CD4-positive, alpha-beta T cell treated with Interleukin-6 for 4 hours (primary cell): ENCODE data around the gene COL28A1.

Source experiments
- DNase-seq: peaks from one replicate; pipeline ENCODE4 v3.0.0-alpha.2; 2020; ENCODE audit warnings: mixed read lengths

The COL28A1 gene

DNA sequence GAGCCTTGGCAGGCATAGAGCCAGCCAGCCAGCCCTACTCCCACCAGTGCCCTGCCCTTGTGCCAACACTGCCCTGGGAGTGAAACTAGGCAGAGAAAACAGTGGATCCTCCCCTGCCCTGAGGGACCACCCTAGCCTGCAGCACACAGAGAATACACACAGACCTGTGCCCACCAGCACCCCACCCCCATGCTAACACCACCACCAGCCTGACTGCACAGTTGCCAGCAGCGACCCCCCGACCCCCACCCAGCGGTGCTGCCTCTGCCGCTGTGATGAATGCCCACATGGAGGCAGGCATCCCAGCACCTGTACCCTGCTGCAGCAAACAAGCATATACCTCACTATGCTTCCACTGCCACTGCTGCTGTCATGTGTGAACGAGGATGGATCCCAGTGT lies 21.6 kb upstream of the COL28A1 start:
- DNase-seq = no peak

DNA sequence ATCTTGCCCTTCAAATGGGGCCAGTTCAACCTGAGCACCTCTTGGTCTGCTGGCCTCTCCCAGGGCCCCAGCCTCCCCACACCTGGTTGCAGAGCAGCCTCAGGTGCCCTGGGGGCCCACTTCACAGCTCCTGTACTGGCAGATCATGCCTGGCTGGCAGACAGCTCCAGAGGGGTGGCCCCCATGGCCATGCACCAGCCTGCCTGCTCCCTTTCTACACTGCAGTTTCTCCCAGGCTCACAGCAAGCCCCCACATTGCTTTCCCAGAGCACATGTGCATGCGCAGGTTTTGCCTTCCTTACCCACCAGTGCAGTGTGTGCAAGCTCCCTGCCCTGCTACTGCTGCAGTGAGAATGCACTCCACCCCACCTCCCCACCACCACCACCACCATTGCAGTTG lies 21.2 kb upstream of the COL28A1 start:
- DNase-seq = no peak

DNA sequence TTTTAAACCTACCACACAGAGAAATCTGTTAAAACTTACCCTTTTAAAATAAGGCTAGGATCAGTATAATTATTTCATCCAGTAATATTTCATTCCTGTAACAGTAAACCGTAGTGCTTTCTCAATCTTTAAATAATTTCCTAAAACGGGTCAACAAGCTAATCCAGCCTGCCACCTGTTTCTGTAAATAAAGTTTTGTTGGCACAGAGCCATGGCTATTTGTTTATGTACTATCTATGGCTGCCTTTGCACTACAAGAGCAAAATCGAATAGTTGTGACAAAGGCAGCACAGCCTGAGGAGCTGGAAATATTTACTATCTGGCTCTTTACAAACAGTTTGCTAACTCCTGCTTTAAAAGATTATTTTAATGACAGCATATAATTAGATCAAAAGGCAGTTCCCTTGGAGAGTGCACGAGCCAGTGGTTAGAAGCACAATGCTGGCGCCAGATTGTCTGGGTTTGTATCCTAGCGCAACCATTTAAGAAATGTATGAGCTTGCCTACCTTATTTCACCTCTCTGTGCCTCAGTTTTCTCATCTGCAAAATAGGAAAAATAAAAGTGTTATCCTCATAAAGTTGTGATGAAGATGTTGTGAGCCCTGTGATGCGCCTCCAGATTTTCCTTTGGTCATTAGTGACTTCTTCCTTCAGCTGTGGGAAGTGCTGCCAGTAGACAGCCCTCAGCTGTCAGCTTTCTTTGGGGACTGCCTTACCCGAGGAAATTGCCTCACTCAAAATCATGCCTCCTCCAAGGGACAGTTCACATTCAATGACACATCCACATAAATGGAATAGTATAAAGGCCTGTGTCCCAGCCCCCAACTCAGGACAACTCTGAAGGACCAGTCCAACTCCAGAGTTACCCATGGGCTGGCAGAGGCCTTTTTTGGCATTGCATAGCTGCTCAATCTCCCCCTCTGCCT lies 19.2 kb upstream of the COL28A1 start:
- no peak for DNase-seq

DNA sequence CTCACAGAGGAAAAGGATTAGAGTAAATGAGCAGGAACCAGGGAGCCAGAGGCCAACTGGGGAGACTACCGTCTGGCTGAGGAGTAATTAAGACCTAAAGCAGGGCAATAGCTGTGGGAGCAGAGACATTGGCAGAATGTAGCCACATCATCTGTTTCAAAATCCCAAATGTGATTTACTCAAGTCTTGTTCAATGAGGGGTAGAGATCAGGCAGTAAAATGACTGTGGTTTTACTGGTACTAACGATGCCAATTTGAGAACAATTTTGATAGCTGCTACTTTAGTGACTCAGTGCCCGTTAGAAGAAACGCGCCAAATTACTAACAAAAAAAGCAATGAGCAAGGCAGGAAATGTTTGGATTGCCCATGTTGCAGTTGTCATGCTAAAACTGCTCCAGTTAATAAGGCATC lies 18.4 kb upstream of the COL28A1 start:
- DNase-seq = no peak

DNA sequence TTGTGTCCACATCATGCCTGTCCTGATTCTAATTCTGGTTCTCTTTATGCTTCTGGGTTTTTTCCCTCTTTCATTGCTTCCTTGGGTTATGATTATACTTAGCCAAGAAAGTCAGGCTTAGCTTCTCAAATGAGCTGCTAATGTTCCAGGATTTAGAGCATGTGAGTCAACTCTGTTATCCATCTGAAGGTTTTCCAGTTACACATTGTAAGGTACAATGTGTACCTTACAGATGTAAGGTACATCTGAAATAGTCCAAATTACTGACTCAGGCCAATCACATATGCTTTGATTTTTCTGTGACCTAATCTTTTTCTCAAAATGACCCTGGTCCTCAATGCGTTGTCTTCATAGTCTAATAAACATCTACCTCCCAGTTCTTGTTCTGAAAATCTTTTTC lies 17.7 kb upstream of the COL28A1 start:
- DNase-seq = no peak

DNA sequence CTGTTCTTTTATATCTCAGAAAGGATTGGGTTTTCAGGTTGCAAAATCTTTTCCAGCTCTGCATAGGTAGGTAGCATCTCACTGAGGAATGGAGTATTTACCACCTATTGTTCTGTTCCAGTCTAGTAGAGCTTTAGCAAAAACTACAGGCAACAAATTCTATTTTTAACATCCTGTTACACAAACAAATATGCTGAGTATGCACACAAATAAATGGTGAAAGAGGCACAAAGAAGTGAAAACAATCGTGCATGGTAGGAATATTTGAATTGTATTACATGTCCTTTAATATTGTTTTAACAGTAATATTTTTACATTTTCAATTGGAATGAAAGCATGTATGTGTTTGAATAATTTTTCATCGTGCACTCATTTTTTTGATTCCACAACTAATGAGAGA lies 16.5 kb upstream of the COL28A1 start:
- DNase-seq = no peak

DNA sequence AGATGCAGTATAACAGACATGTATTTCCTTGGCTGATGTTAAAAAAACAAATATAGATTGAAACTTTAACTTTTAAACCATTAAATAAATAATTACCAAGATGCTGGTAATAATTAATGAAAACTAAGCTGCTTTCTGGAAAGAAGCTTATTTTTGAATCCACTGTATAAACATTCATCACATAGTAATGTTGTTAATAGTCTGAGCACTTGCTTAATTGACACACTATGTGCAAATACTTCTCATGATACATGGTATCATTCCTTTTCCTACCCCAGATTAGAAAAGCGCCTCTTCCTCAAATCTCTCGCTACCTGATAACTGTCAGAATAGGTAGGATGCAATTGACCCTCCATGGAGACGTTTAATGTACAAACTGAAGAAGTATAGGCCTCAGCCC lies 15.0 kb upstream of the COL28A1 start:
- no peak for DNase-seq

DNA sequence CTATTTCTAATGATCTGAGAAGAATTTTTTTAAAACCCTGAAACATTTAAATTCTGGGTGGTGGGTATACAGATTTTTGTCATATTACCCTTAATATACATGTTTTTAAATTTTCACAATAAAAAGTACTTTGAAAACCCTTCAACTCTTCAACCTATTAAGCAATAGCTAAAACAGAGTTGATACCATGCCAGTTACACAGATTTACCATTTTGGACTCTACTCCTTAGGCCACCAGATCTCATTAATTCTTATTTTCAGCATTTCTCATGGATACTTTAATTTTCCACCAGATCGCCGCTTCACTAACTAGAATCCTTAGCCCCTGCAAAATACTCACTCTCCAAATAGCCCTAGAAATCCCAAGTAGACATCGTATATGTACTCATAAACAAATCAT lies 12.7 kb upstream of the COL28A1 start:
- DNase-seq = no peak

DNA sequence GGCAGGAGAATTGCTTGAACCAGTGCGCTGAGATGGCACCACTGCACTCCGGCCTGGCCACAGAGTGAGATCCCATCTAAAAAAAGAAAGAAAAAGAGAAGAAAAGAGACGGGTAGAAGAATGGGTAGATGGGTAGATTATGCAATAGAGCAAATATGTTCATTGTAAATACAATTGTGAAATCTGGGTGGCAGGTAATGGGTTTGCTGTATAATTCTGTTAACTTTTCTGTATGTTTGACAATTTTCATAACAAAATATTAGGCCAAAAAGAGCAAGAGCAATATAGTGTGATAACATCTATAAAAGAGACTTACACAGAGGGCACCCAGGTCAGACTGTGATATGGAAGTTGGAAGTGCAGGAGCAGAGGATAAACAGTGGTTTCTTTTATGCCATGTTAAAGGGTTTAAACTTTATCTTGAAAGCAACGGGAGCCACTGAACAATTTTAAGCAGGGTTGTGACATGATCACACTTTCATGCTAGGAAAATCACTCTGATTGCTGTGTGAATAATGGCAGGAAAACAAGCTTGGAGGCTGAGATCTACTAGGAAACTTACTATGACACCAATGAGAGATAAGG lies 6.7 kb upstream of the COL28A1 start:
- DNase-seq = no peak

DNA sequence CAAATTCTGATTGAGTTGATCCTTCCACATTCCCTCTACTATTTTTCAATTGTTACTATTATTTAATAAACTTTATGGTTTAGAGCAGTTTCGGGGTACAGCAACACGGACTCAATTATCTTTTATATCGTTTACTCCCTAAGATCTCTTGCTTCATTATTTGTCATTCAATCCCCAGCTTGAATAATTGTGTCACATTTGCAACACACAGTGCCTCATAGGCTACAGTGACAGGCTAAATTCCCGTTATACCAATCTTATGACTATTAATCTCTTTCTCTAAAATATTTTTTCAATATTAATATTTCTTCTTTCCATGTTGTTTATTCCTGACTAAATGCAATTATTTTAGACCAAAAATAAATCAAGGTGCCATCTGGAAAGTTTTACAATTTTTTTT lies 4.0 kb upstream of the COL28A1 start:
- no peak for DNase-seq

DNA sequence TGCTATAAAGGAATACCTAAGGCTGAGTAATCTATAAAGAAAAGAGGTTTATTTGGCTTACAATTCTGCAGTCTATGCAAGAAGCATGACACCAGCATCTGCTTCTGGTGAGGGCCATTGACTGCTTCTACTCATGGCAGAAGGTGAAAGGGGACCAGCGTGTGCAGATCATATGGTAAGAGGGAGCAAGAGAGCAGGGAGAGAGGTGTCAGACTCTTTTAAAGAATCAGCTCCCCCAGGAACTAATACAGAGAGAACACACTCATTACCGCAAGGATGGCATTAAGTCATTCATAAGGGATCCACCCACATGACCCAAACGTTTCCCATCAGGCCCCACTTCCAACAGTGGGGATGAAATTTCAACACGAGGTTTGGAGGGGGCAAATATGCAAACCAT lies 3.5 kb upstream of the COL28A1 start:
- no peak for DNase-seq

DNA sequence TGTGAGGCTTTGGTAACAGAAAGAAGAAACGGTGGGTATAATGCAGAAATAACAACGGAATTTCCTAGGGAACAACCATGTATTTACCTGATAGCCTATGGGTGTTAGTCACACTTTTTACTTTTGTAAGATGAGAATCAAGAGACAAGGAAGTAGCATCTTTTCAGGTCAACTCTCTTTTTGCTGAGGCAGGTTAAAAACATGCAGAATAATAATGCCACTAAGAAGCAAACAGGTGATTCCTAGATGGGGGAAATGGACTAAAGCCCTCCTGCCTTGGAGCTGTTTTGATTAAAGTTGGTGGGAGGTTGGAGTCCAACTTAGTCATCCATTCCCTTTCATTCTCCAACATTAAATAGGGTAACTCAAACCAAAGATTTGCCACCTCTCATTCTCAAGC lies 2.0 kb upstream of the COL28A1 start:
- DNase-seq = no peak

DNA sequence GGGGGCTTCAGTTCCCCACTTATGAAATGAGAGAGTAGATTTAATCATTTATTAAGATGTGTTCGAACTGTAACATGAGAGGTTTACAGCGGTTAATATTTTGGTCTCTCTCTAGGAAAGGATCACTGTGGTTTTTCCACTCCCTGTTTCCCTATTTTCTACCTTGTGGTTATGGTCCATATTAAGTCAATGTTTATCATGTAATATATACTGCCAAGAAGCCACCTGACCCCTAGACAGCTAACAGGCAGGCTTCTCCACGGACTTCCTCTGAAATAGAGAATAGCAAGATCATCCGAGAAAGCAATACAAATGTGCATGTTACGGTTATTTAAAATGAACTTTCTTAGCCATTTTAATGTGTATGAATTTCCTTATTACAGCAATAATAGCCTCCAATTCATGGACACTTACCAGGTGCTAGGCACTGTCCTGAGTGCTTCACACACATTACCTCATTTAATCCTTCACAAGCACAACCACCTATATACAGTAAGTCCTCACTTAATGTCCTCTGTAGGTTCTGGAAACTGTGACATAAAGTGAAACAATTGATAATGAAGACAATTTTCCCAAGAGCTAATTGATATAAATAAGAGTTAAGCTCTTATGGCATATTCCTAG lies 835 bp upstream of the COL28A1 start:
- DNase-seq = no peak

DNA sequence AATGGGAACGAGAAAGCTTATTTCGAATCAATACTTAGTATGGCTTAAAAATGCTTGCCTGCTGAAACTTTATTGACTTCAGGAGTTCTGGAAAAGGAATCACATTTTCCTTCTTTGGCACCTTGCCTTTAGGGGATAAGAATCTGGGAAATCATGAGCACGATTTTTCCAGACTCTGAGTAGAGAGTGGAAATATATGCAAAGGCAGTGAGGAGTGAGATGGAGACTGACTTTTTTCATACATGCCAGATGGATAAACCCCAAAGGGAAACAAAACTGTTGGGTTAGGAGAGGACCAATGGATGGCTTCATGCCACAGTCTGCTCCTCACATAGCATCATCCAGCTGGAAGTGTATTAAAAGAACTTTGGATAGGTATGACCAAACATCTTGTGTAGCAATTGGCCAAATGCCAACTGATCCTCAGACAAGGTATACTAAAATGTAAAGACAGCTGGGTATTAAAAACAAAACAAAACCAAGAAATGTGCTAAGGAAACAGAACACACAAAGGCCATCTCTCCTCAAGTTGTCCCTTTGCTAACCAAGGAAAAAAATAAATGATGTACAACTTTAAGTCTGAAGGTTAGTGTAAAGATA lies 1.7 kb downstream of the COL28A1 start:
- no peak for DNase-seq

DNA sequence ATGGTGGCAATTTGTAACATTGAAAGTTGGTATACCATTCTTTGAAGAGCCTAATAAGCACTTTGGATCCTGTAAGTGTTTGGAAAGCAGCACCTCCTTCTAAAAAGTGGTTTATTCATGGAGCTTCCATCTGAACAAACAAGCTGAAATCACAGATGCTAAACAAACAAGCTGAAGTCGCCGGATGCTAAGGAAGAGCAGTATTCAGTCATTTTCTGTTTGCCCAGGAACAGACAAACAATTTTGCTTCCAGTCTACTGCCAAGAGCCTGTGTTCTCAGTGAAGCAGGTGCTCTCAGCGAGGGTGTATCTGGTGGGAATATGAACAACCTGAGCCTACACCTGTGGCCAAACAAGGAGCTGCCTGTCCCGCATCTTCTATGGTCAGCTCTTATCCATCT lies 6.3 kb downstream of the COL28A1 start:
- no peak for DNase-seq

DNA sequence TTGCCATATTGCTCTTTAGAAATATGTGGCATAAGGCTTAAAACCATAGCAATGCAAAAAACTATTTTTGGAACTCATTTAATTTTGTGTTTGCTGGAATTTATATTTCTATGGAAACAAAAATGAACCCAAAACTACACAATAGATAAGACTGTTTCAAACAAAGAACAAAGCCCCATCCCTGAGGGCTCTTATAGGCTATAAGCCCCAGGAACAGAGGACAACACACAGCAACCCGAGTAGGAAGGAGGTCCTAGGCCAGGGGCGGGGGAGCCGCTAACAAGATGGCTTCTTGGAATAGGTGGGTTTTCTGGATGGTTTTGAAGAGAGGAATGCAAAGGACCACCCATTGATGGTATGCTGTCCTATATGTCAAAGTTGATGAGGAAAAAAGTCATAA lies 8.6 kb downstream of the COL28A1 start:
- DNase-seq = no peak

DNA sequence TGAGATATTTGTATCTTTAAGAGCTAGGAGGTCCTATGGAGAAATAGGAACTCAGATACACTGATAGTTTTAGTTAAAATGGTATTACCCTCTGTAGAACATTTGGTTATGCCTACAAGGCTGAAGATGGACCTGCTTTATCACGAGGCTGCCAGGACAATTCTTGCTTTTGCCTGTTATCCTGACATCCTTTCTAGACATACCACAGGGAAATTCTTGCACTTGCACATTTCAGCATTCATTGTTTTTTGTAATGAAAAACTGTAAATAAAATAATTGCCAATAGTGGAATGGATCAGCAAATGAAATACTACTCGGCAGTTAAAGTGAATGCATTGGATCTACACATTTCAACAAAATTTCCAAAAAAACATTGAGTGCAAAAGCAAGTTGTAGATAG lies 9.7 kb downstream of the COL28A1 start:
- DNase-seq = no peak

DNA sequence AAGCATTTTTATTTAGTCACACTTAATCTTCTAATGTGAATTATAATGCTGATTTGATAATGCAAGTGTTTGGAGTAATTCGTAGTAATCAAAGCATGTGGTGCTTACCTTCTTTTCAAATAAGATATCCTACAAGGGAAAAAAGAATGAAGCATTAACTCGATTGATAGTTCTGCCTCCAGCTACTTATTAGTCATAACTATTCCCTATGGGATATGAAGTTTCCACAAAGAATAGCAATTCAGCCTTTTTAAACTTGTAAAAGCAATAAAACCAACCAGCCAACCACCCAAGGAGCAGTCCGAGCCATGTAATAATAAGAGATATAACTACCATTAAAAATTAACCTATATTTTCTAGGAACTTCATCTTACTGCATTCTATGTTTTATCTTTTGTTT lies 11.6 kb downstream of the COL28A1 start:
- DNase-seq = no peak

DNA sequence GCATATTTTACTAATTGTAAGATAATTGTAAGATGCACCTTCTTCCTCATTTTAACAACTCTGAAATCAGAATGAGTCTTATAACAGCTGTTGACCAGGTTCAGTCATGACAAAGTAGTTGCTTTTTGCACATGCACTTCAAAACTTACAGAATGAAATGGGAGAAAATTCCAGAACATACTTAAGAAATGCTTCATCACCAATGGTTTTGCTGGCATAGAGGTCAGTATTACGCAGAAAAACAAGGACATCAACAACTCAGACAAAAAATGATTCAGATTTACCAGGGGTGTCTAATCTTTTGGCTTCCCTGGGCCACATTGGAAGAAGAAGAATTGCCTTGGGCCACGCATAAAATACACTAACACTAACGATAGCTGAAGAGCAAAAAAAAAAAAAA lies 13.3 kb downstream of the COL28A1 start:
- no peak for DNase-seq

DNA sequence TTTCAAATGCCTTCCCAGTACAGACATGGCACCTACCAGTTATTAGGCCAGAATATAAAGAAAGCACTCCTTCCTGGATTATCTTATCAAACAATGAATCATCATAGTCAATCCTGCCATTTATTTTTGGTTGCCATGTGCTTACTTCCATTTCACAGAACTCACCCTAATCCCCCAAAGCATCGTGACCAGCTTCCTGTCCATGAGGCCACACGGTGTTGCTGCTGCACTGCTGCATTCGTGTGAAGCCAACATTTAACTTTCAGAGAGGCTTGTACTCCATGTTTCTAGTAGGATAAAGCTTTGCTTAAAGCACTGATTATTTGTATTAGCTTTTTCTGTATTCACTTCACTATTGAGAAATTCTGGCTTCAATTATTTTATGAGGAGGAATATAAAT lies 14.4 kb downstream of the COL28A1 start:
- DNase-seq = no peak

DNA sequence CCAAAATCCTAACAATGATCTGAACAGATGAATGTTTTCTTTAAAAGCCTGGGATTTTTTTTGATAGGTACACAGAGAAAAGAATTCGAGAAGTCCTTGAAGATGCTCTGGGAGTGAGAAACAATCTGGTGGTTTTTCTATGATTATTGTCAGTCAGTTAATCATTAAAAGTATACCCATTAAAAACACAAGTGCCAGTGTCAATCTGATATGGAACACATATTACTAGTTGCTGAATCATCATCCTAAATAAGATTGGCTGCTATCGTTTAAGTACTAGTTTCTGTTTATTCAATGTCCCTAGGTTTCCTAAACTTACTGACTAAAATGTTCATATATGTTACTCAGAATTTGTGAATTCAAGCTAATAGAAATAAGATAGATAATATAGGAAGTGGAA lies 16.1 kb downstream of the COL28A1 start:
- DNase-seq = no peak

DNA sequence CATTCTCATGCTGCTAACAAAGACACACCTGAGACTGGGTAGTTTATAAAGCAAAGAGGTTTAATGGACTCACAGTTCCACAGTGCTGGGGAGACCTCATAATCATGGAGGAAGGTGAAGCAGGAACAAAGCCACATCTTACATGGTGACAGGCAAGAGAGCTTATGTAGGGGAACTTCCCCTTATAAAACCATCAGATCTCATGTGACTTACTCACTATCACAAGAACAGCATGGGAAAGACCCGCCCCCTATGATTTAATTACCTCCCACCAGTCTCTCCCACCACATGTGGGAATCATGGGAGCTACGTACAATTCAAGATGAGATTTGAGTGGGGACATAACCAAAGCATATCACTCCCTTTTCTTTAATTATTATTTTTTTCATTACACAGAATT lies 16.6 kb downstream of the COL28A1 start:
- no peak for DNase-seq

DNA sequence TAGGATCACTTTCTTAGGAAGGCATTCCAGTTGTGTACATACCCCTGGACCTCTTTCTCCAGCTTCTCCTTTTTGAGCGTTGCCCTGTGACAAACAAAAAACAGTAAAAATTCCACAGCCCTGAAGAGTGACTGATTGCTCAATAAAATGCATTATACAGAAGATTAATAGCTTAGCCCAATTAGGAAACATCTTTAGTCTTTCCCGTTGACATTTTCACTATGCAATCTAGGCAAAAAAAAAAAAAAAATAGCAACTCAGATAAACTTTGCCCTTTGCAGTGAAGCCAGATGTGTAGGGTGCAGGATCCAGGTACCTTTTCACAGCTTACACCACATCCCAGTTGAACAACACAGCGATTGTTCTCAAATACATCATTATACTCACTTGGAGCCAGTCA lies 17.9 kb downstream of the COL28A1 start:
- no peak for DNase-seq

DNA sequence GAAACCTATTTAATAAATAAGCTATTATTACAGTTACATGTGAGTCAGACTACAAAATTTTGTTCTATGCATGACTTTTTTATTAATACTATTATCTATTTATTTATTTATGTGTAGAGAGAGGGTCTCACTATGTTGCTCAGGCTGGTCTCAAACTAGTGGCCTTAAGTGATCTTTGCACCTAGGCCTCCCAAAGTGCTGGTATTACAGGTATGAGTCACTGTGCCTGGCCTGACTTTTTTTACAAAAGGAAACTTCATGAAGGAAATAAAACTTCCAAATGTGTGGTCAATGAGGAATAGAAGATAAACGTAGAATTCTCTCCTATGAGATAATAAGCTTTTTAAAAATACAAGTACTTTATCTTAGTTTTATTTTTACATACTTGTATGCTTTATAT lies 19.0 kb downstream of the COL28A1 start:
- no peak for DNase-seq
